ENCODE data around the gene FKBP1B.

GRCh38 chr2:24082787-24083566, 33.4 kb downstream of the FKBP1B start:
- no peak for TF ChIP-seq CTCF (IDR thresholded peaks at IDR 0.05; ENCODE audit: borderline replicate concordance, extremely low read depth, low read length, poor library complexity, severe bottlenecking)
- no peak for TF ChIP-seq EZH2 (IDR thresholded peaks at IDR 0.05; ENCODE audit: borderline replicate concordance, low read depth, low read length, severe bottlenecking)

All from DND-41 (cell line).